ENCODE measurements around the gene DGUOK.

DGUOK gene

GRCh38 chr2:73947412-73948018 is 20.8 kb downstream of the DGUOK start:
- no peak for DNase-seq (ENCODE audit: low read depth)

- no peak for DNase-seq (ENCODE audit: low read depth)
These were observed 23.1 kb downstream of the DGUOK start for GRCh38 chr2:73949802-73950201.

GRCh38 chr2:73952499-73953446 is 26.1 kb downstream of the DGUOK start:
- no peak for DNase-seq (ENCODE audit: low read depth)

DNA sequence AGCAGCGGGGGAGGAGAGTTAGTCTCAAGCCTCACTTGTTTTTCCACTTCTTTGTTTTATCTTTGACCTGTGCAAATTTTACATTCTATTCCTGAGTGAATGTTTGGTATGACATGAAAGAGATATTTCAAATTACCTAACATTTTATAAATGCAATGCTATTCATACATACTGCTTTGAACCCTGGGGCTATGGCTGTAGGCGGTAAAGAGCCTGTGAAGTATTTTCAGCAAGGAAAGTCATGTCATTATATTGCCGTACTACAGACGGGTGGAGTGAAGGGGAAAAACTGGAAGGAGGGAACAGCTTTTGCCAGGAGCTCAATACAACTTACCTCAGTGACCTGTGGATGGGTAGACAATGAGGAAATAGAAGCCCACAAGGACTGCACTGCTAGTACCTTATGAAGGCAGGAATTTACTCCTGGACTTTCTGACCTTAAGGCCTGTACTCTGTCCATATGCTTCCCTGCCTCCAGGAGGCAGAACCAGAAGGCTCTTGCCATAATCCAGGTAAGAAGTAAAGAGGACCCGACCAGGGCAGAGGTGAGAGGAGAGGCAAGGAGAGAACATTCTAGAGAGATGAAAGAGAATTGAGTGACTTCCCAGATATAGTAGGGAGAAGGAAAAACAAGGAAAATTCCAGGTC is 29.7 kb downstream of the DGUOK start:
- no peak for DNase-seq (ENCODE audit: low read depth)

GRCh38 chr2:73961274-73961673 is 34.6 kb downstream of the DGUOK start:
- no peak for DNase-seq (ENCODE audit: low read depth)

GRCh38 chr2:73961823-73962615 is 35.3 kb downstream of the DGUOK start:
- DNase-seq (ENCODE audit: low read depth) = no peak

GRCh38 chr2:73962798-73963197 is 36.1 kb downstream of the DGUOK start:
- DNase-seq (ENCODE audit: low read depth) = no peak

GRCh38 chr2:73963385-73964120 is 36.9 kb downstream of the DGUOK start:
- DNase-seq (ENCODE audit: low read depth) = no peak

- DNase-seq (ENCODE audit: low read depth) = no peak
These were observed 37.5 kb downstream of the DGUOK start for GRCh38 chr2:73964223-73964622.

GRCh38 chr2:73965053-73965452 is 38.4 kb downstream of the DGUOK start:
- no peak for DNase-seq (ENCODE audit: low read depth)

- DNase-seq (ENCODE audit: low read depth) = no peak
These were observed 41.8 kb downstream of the DGUOK start for GRCh38 chr2:73968357-73968937.

DNA sequence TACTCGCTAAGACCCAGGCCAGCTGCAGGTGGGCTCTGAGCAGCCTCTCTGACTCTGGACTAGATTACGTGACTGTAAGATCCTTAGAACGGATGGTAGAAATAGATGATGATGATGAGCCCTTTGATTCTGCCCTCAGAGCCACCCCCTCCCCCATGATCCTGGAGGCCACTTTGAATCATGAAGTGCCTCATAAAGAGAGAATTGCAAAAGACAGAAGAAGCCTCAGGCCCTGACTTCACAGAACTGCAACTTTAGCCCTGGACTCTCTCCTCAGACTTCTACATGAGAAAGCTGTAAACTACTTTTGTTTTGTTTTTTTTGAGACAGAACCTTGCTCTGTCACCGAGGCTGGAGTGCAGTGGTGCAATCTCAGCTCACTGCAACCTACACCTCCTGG is 42.7 kb downstream of the DGUOK start:
- no peak for DNase-seq (ENCODE audit: low read depth)

DNA sequence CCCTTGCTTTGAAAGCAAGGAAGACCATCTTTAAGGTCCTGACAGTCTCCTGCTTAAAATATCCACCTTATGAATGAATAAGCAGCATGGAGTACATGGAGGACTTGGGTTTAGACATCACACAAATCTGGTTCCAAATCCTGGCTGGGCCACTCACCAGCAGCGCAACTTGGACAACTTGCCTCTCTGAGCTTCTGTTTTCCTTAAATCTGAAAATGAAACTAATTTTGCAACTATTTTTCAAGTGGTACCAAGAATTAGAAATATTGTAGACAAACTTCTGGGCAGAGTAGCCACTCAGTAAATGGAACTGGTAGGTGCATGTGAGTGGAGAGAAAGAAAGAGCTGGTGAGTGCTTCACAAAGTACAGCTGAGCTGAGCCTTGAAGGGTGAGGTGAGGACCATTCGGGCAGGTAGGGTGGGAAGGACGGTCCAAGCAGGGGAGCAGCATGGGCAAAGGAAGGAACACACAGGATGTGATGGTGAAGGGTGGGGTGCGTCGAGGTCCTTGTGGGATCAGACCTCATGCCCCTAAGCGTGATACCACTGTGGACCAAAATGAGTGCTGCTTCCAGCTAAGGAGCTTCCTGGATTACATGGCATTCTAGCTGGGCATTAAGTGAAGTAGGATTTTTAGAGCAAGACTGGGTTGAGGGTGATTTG is 43.6 kb downstream of the DGUOK start:
- DNase-seq (ENCODE audit: low read depth) = no peak

- DNase-seq (ENCODE audit: low read depth) = no peak
These were observed 44.3 kb downstream of the DGUOK start for GRCh38 chr2:73970850-73971471.

GRCh38 chr2:73971722-73972121 is 45.0 kb downstream of the DGUOK start:
- no peak for DNase-seq (ENCODE audit: low read depth)

DNA sequence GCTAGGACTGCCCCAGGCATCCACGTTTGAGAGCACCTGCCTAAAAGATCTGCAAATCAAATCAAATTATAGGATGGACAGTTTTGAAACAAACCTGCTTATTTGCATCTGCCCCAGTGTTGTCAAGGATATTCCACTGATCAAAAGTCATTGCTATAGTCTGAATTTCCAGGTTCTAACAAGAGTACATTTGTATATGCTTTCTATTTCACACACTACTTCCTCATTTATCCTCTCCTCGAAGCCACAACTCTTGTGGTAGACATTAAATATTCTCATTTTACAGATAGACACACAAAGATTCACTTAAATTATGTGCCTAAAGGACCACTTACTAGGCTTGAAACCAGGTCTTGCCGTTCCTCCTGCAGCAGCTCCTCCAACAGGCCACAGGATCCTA is 46.2 kb downstream of the DGUOK start:
- no peak for DNase-seq (ENCODE audit: low read depth)

- no peak for DNase-seq (ENCODE audit: low read depth)
These were observed 49.1 kb downstream of the DGUOK start for GRCh38 chr2:73975731-73976130.

GRCh38 chr2:73976803-73977202 is 50.1 kb downstream of the DGUOK start:
- no peak for DNase-seq (ENCODE audit: low read depth)

DNA sequence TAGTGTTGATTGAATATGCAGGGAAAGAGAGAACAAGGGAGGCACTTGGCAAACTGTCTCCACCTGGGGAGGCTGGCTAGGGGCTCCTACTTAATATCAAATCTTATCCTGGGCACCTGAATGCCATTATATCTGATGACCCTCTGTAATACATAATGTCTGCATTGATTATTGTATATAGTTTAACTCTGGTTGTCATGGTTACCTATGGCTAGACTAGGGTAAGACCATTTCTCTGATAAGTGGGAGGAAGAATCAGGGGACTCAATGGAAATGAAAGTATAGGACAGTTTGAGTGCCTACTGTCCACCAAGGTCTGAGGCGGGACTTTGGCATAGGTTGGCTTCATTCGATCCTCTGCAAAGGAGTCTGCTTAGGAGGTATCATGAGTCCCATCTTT is 50.8 kb downstream of the DGUOK start:
- no peak for DNase-seq (ENCODE audit: low read depth)

DNA sequence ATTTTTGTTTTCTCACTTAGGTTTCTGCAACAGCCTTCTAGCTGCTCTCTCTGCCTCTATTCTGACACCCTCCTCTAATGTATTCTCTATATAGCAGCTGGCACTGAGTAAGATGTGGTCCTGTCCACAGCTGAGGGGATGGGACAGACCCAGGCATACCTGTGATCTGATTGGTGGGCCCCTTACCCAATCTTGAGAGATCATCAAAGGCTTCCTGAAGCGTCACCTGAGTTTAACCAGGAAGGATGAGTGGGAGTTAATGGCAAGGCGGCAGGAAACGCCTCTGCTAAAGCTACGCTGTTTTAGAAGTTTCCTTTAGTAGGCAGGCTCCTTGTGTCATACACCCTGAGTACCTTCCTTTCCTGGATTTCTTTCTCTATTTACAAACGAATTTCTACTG is 52.3 kb downstream of the DGUOK start:
- no peak for DNase-seq (ENCODE audit: low read depth)
